GM10266 (cell line): ENCODE results near the gene TMPRSS12.

Source experiments
- DNase-seq: peaks from one replicate; pipeline ENCODE4 v3.0.0; 2012; ENCODE audit errors: extremely low spot score
- TF ChIP-seq, protein P1 (sequence below): IDR thresholded peaks from 2 replicates; pipeline ENCODE4 v1.5.1; 2012; ENCODE audit warnings: mild to moderate bottlenecking, low read depth; ENCODE audit not compliant: control insufficient read depth, insufficient read depth; ENCODE audit errors: missing control alignments

The TMPRSS12 gene

DNA sequence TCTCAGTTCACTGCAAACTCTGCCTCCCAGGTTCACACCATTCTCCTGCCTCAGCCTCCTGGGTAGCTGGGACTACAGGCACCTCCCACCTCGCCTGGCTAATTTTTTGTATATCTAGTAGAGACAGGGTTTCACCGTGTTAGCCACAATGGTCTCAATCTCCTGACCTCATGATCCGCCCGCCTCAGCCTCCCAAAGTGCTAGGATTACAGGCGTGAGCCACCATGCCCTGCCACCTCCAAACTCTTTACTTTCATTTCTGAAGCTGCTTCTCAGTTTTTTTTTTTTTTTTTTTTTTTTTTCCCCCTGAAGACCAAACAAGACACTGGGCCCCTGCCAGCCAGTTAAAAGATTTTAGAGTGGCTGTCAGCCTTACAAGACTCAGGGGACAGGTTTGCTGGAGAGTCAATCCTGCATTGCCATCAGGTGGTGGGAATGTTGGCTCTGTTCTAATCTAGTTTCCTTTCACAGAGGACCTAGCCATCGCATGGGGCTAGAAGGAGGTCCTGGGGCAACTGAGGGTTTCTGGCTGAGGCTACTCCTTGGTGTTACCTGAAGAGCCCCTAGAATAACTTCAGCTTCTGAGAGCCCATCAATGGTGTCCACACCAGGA, 72.3 kb downstream of the TMPRSS12 start:
- DNase-seq, result no peak
- TF ChIP-seq, protein P1, sequence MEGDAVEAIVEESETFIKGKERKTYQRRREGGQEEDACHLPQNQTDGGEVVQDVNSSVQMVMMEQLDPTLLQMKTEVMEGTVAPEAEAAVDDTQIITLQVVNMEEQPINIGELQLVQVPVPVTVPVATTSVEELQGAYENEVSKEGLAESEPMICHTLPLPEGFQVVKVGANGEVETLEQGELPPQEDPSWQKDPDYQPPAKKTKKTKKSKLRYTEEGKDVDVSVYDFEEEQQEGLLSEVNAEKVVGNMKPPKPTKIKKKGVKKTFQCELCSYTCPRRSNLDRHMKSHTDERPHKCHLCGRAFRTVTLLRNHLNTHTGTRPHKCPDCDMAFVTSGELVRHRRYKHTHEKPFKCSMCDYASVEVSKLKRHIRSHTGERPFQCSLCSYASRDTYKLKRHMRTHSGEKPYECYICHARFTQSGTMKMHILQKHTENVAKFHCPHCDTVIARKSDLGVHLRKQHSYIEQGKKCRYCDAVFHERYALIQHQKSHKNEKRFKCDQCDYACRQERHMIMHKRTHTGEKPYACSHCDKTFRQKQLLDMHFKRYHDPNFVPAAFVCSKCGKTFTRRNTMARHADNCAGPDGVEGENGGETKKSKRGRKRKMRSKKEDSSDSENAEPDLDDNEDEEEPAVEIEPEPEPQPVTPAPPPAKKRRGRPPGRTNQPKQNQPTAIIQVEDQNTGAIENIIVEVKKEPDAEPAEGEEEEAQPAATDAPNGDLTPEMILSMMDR, result no peak

DNA sequence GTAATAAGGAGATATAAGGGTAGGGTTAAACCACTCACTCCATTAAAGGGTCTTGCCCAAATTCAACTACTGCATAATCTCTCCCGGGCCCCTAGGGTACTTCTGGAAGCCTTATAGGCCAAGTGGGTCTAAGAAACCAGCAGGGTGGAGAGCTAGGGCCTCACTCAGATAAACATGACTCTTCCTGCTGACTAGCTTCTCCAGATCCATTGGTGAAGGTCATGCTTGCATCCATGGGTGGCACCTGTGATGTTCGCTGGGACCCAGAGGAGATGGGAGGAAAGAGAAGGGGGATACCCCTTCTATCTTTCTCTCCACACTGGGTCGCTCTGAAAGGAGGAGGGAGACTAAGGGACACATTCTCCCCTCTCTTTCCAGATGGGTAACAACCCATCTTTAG, 73.6 kb downstream of the TMPRSS12 start:
- DNase-seq, result no peak
- TF ChIP-seq, protein P1, result no peak

GRCh38 chr12:50918584-50919316, 76.0 kb downstream of the TMPRSS12 start:
- TF ChIP-seq, protein P1, result no peak

GRCh38 chr12:50922820-50923219, 80.1 kb downstream of the TMPRSS12 start:
- TF ChIP-seq, protein P1, result no peak
- no peak for DNase-seq

More at GRCh38 chr12:50918584-50919316, 76.0 kb downstream of the TMPRSS12 start:
- no peak for DNase-seq

DNA sequence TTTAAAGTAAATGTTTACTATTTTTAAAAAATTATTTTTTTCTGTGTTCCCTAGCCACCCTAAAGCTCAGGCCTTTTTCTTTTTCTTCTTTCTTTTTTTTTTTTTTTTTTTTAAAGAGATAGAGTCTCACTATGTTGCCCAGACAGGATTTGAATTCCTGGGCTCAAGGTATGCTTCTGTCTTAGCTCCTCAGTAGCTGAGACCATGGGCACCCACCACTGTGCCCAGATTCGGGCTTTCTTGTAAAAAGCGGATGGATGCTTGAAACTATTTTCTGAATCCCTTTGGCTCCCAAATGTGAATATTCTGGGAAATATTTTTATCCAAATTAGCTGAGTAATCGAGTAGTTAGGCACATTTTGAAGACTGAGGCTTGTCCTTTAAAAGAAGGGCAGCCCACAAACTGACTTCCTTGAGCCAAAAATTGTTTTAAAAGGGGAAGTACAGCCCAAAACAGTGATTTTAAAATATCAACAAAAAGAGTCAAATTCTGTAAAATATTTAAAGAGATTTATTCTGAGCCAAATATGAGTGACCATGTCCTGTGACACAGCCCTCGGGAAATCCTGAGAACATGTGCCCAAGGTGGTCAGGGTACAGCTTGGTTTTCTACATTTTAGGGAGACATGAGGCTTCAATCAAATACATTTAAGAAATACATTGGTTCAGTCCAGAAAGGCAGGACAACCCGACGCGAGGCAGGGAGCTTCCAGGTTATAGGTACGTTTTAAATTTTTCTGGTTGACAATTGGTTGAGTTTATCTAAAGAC, 80.8 kb downstream of the TMPRSS12 start:
- DNase-seq, result no peak
- TF ChIP-seq, protein P1, result no peak

- no peak for DNase-seq
- TF ChIP-seq, protein P1, result no peak
Observed at GRCh38 chr12:50924131-50924438, 81.4 kb downstream of the TMPRSS12 start.
